ENCODE data around the gene C9orf78. TPM values are rescaled to one million over a fixed set of nuclear protein-coding genes. Genes with fewer than 3 reads are reported as not detected.

Gene C9orf78
- total RNA-seq, 1 donor from 2014 or later, result 38.9 TPM

DNA sequence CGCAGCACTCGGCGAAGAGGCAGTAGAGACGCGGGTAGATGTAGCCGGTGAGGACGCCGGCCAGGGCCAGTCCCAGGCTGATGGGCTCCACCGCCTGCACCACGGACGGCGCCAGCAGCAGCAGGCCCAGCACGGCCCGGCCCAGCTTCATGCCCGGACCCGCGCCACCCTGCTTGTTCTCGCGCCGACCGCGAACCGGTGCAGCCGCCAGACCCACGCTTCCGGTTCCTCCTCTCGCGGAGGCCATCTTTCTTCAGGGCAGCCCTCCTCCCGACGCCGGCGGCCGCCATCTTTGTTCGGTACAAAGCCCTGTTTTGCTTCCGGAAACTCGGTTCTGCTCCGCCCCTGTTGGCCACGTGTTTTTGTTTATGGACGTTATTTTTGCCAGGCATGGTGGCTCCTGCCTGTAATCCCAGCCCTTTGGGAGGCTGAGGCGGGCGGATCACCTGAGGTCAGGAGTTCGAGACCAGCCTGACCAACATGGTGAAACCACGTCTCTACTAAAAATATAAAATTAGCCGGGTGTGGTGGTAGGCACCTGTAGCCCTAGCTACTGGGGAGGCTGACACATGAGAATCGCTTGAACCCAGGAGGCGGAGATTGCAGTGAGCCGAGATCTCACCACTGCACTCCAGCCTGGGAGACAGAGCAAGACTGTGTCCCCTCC lies 11.0 kb downstream of the C9orf78 start, which contains the start of gene TOR1A:
Gene TOR1A (minus strand): TSS at position 202 of the 667 bp plus-strand sequence. CDS start 51 bp downstream, at position 151.
- H3K27ac Mint-ChIP-seq (ENCODE audit: unreplicated experiment), result peak within 1 kb of the TSS; percentile 72
- H3K4me1 Mint-ChIP-seq (ENCODE audit: unreplicated experiment), result peaks cover 9% of the 10 kb centered on the region
- peak within 1 kb of the TSS; percentile 79 for H3K4me3 Mint-ChIP-seq (ENCODE audit: unreplicated experiment)
- no peaks in the 10 kb centered on the region for H3K9me3 Mint-ChIP-seq (ENCODE audit: unreplicated experiment)
- DNase-seq (ENCODE audit: extremely low spot score, unreplicated experiment), result peak; percentile 97
- peaks cover 20% of the 10 kb centered on the region for H3K36me3 Mint-ChIP-seq (ENCODE audit: unreplicated experiment)
- TF ChIP-seq, protein P1, sequence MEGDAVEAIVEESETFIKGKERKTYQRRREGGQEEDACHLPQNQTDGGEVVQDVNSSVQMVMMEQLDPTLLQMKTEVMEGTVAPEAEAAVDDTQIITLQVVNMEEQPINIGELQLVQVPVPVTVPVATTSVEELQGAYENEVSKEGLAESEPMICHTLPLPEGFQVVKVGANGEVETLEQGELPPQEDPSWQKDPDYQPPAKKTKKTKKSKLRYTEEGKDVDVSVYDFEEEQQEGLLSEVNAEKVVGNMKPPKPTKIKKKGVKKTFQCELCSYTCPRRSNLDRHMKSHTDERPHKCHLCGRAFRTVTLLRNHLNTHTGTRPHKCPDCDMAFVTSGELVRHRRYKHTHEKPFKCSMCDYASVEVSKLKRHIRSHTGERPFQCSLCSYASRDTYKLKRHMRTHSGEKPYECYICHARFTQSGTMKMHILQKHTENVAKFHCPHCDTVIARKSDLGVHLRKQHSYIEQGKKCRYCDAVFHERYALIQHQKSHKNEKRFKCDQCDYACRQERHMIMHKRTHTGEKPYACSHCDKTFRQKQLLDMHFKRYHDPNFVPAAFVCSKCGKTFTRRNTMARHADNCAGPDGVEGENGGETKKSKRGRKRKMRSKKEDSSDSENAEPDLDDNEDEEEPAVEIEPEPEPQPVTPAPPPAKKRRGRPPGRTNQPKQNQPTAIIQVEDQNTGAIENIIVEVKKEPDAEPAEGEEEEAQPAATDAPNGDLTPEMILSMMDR (IDR thresholded peaks at IDR 0.05), result no peak
- no peaks in the 10 kb centered on the region for H3K27me3 Mint-ChIP-seq (ENCODE audit: unreplicated experiment)

DNA sequence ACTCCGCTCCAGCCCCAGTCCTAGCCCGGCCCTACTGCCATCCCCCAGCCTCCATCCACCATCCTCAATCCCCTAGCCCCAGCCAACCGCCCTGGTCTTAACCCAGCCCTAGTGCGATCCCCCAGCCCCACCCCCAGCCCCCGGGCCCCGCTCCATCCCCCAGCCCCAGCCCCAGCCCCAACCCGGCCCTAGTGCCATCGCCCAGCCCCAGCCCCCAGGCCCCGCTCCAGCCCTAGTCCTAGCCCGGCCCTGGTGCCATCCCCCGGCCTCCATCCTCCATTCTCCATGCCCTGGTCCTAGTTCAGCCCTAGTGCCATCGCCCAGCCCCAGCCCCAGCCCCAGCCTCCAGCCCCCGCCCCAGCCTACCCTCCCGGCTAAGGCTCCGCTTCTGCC lies 11.5 kb downstream of the C9orf78 start:
- no peak for DNase-seq (ENCODE audit: extremely low spot score, unreplicated experiment)
- no peaks in the 10 kb centered on the region for H3K27me3 Mint-ChIP-seq (ENCODE audit: unreplicated experiment)
- TF ChIP-seq, protein P1 (IDR thresholded peaks at IDR 0.05), result no peak
- H3K36me3 Mint-ChIP-seq (ENCODE audit: unreplicated experiment), result peaks cover 25% of the 10 kb centered on the region
- no peaks in the 10 kb centered on the region for H3K9me3 Mint-ChIP-seq (ENCODE audit: unreplicated experiment)
- peak overlapping the region; percentile 79 for H3K4me3 Mint-ChIP-seq (ENCODE audit: unreplicated experiment)
- H3K27ac Mint-ChIP-seq (ENCODE audit: unreplicated experiment), result peak overlapping the region; percentile 44
- H3K4me1 Mint-ChIP-seq (ENCODE audit: unreplicated experiment), result peaks cover 9% of the 10 kb centered on the region

DNA sequence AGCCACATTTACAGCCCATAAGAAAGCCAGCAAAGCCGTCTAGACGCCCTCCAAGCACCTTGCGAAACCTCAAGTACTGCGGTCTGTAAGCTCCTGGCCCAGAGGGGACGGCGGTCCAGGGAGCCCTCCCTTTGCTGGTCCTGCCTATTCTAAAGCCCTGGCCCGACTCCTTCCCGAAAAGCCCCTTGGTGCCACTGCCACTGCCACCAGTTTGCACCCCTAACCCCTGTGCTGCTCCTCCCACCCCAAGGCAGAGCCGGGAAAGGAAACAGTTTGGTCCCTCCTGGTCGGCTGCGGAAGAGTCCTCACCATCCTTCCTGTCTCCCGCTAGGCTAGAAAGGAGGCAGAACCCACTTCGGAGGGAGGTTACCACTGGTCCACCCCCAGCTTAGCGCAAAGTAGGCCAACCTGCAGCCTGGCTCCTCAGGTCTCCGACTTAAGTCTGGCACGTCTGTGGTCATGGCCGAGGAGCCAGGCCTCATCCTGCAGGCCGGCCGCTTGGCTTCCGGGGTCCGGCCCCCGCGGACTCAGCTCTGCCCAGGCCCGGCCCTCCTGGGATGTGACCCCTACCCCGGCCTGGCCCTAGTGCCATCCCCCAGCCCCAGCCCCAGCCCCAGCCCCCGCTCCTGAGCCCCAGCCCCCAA lies 12.1 kb downstream of the C9orf78 start:
- Mint-ChIP-seq H3K27ac (ENCODE audit: unreplicated experiment) (peak overlapping the region; percentile 72), H3K4me1 (ENCODE audit: unreplicated experiment) (peaks cover 9% of the 10 kb centered on the region), H3K27me3 (ENCODE audit: unreplicated experiment) (no peaks in the 10 kb centered on the region), H3K36me3 (ENCODE audit: unreplicated experiment) (peaks cover 25% of the 10 kb centered on the region), H3K4me3 (ENCODE audit: unreplicated experiment) (peak overlapping the region; percentile 79), H3K9me3 (ENCODE audit: unreplicated experiment) (no peaks in the 10 kb centered on the region)
- DNase-seq (ENCODE audit: extremely low spot score, unreplicated experiment), result no peak
- TF ChIP-seq, protein P1 (IDR thresholded peaks at IDR 0.05), result no peak

GRCh38 chr9:129816501-129817435 lies 18.3 kb downstream of the C9orf78 start:
- Mint-ChIP-seq H3K9me3 (ENCODE audit: unreplicated experiment) (no peaks in the 10 kb centered on the region), H3K4me3 (ENCODE audit: unreplicated experiment) (no peak overlapping the region), H3K27me3 (ENCODE audit: unreplicated experiment) (no peaks in the 10 kb centered on the region), H3K27ac (ENCODE audit: unreplicated experiment) (no peak overlapping the region), H3K4me1 (ENCODE audit: unreplicated experiment) (peaks cover 2% of the 10 kb centered on the region), H3K36me3 (ENCODE audit: unreplicated experiment) (peaks cover 37% of the 10 kb centered on the region)
- TF ChIP-seq, protein P1 (IDR thresholded peaks at IDR 0.05), result no peak
- DNase-seq (ENCODE audit: extremely low spot score, unreplicated experiment), result no peak

Measured in osteocyte (in vitro differentiated cells).